GM12801 (cell line): ENCODE data around the gene NPIPA3.
"Not testable (repeated sequence)": the region's sequence is repeated elsewhere in the genome, so short reads cannot be mapped to it uniquely, and the experiment has no call there.

Experiments
- TF ChIP-seq, protein P1 (sequence below): IDR thresholded peaks from one replicate; pipeline ENCODE4 v1.5.1; 2011; ENCODE audit warnings: control low read depth; ENCODE audit not compliant: insufficient read length; ENCODE audit errors: extremely low read depth

Gene NPIPA3

GRCh38 chr16:14703156-14704011 lies at the start of gene NPIPA3:
Gene NPIPA3 (plus strand): TSS chr16:14703411. CDS start chr16:14708944, 5,533 bp downstream.
- TF ChIP-seq, protein P1, sequence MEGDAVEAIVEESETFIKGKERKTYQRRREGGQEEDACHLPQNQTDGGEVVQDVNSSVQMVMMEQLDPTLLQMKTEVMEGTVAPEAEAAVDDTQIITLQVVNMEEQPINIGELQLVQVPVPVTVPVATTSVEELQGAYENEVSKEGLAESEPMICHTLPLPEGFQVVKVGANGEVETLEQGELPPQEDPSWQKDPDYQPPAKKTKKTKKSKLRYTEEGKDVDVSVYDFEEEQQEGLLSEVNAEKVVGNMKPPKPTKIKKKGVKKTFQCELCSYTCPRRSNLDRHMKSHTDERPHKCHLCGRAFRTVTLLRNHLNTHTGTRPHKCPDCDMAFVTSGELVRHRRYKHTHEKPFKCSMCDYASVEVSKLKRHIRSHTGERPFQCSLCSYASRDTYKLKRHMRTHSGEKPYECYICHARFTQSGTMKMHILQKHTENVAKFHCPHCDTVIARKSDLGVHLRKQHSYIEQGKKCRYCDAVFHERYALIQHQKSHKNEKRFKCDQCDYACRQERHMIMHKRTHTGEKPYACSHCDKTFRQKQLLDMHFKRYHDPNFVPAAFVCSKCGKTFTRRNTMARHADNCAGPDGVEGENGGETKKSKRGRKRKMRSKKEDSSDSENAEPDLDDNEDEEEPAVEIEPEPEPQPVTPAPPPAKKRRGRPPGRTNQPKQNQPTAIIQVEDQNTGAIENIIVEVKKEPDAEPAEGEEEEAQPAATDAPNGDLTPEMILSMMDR, result not testable (repeated sequence)

DNA sequence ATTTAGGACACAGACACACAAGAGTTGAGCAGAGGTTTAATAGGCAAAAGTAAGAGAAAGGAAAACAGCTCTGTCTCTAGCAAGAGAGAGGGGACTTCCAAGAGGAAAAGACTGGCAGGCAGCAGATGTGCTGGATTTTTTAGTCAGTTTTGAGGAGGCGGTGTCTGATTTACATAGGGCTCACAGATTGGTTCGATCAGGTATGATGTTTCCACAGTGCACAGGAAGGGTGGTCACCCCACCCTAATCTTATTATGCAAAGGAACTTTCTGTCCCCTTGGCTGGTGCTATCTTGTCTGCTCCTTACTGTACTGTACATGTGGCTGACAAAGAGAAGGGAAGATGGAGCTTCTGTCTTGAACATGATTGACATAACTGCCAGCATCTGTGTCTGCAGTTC lies 45.1 kb upstream of the NPIPA3 start:
- TF ChIP-seq, protein P1, result no peak

GRCh38 chr16:14667347-14668266 lies 35.6 kb upstream of the NPIPA3 start:
- TF ChIP-seq, protein P1, result no peak

DNA sequence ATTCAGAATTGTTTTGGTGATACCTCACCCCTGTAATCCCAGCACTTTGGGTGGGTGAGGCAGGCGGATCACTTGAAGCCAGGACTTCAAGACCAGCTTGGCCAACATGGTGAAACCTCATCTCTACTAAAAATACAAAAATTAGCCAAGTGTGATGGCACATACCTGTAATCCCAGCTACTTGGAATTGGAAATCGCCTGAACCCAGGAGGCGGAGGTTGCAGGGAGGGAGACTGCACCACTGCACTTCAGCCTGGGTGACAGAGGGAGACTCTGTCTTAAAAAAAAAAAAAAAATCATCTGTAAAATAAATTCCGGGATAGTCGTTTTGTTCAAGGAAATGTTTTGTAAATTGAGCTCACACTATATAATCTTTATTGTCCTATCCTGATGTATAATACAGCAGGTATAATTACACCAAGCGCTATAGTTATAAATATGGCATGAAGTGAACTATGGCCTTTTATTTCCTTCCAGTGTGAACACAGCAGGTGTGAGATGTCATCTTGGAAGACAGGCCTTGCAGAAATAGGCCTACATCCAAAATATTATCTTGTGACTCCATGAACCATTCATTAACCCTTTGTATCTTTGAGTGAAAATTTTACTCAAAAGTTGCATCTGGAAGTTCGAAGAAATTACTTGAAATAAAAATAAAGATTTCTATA lies 34.5 kb upstream of the NPIPA3 start:
- TF ChIP-seq, protein P1, result no peak

- TF ChIP-seq, protein P1, result no peak
Measured at GRCh38 chr16:14669776-14670175, 33.4 kb upstream of the NPIPA3 start.

DNA sequence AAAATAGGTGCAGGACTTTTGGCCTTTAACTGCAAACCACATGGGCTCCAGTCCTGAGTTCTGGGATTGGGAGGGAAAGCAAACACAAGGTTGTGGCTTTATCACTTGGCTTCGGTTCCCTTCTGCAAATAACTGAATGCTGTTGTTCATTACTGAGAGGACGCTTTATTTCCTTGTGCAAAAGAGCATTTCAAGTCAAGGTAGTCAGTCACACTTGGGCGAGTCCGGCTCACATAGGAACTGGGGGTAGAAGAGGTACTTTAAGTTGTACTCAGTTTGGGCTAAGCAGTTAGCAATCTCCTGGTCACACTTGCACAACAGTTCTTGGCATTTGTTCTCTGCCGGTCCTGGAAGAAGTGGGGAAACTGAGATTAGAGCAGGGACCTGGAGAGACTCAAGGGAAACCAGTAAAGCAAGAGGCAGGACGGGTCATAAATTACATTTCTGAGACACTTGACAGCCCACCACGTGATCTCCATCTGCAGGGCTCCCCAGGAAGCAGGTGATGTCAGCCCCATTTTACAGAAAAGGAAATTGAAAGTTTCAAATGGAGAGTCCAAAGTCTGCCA lies 30.7 kb upstream of the NPIPA3 start:
- TF ChIP-seq, protein P1, result no peak
